Subcutaneous adipose tissue (tissue), 4 donors: Measurements from ENCODE around the gene TRPM6. TPM values are rescaled to one million over a fixed set of nuclear protein-coding genes. Genes with fewer than 3 reads are reported as not detected.

Source experiments
- CTCF ChIP-seq: fragments of 450-650 bp; IDR thresholded peaks from one replicate; pipeline ENCODE4 v1.5.1; 2016; ENCODE audit warnings: low read depth, mild to moderate bottlenecking, control low read depth, antibody characterized with exemption, moderate library complexity
- total RNA-seq, 4 donors: library from RNA; depleted of rRNA; stranded (reverse); fragments of >200 nt; gene quantifications; one replicate each; pipeline ENCODE4 v1.1.0, GENCODE V29; 2016

TRPM6 gene
- total RNA-seq, 4 donors from 2014 or later, result 0.17 to 1.9 (median 1.2) TPM

DNA sequence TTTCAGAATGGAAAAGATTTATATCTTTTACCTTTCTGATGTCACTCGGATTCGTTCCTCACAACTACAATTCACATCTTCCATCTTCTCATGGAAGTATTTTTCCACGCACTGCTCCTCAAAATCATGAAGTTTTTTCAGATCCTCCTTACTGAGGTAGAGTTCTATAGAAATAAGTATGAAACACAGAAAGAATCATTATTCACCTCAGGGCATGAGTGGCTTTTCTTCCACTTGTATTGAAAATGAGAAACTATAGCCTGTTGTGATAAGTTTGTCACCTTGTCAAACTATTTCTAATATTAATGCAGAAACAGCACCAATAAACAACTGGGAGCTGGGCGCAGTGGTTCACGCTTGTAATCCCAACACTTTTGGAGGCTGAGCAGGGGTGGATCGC, 116.0 kb downstream of the TRPM6 start:
- no peak for TF ChIP-seq CTCF

DNA sequence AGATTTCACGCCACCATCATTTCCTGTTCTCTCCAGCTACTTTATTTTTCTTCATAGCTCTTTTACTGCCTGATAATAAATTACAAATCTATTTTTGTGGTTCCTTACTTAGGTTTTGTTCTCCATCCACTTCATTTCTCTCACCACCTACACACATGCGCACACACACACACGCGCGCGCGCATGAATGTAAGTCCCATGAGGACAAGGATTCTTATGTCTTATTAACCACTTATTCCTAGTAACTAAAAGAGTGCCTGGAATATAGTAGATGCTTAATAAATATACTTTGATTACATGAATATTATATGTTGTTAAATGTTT, 116.5 kb downstream of the TRPM6 start:
- TF ChIP-seq CTCF, result no peak

DNA sequence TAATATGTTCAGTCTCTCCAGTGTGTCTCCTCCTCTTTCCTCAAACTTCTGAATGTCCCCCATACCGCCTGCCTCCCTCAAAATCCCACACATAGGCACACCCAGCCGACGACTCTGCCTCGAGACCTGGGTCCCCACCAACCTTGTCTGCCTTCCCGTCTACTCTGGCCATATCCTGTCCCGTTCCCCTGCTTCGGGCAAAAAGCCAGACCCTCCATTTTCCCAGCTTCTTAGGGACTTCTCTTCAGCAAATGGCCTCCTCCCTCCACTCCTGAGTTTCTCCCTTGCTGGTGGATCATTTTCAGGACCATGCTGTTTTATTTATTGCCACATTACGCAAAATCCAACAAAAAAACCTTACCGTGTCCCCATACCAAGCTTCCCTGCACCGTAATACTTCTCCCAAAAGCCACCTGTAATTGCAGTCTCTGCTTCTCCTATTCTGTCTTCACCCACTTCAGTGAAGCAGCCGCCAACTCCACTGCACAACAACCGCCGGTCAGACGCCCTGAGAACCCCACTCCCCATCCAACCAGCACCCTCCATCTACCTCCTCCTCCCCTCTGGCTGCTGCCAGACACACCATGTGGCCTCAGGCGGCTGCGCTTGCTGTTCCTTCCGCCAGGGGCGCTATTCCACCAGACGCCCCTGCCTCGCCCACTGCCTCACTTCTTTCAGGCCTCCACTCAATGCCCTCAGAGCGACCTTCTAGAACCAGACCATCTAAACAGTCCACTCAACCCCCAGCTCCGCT, 117.0 kb downstream of the TRPM6 start:
- no peak for TF ChIP-seq CTCF

- no peak for TF ChIP-seq CTCF
Measured at GRCh38 chr9:74765481-74765971, 122.2 kb downstream of the TRPM6 start.

GRCh38 chr9:74762950-74763349, 124.8 kb downstream of the TRPM6 start:
- no peak for TF ChIP-seq CTCF

GRCh38 chr9:74760031-74760700, 127.6 kb downstream of the TRPM6 start:
- TF ChIP-seq CTCF, result no peak

DNA sequence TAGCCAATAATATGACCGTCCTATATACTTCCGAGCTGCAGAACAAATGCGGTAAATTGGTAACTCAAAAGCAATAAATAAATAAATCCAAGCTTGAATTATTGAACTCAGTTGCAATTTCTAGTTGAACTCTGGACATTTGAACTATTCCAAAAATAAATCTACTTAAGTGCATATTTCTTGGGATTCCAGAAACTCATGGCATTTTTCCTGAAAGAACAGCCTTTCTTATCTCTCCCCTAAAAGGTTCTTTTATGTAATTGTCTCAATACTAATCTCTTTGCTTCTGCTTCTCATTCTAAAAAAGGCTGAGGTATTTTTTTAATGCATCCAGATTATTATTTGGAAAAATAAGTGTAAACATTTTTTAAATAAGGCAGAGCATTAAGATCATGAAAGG, 131.7 kb downstream of the TRPM6 start:
- TF ChIP-seq CTCF, result no peak
